Measurements from ENCODE around the gene TUBB2A. TPM values are rescaled to one million over a fixed set of nuclear protein-coding genes. Genes with fewer than 3 reads are reported as not detected.

TUBB2A gene
- total RNA-seq, 1 donor from 2014 or later = 769 TPM

DNA sequence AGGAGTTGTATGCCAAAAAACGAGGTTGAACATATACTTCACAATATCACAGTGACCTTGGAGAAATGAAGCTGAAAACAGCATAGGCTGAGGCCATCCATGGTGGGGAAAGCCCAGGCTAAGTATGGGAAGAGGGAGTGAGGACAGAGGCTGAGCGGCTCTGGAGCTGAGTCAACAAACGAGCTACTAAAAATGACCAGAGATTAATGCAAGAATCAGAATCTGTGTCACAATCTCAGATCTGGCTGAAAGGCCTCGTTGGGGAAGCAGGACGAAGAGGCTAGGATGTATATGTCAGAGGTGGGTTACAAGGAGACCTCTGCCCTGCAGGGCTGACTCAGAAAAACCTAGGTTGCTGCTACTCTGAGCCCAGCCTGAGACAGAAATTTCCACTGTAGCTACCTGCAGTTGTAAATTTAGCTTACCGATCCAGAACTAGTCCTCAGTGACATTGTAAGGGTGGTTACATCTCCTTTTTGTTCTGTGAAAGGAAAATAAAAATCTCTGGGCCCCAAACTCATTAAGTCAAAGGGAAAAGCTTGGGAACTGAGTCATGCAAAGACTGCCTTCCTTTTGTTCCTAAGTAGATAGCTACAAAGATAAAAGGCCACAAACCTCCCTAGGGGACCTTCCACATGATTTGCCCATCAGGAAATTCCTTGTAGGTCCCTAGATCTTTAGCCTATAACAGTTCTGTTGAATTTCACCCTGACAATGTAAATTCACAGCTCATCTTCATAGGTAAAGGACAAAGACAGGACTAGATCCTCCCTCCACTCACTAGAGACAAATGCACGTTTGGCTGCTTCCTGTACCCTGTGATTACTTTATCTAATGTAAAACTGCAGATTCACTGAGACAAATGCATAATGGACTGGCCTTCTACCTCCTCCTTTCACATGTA lies 8.5 kb upstream of the TUBB2A start:
- Mint-ChIP-seq H3K4me3 (ENCODE audit: unreplicated experiment) (peak overlapping the region; percentile 68), H3K27me3 (ENCODE audit: unreplicated experiment) (peaks cover 2% of the 10 kb centered on the region), H3K27ac (ENCODE audit: unreplicated experiment) (peak overlapping the region; percentile 44), H3K36me3 (ENCODE audit: unreplicated experiment) (no peaks in the 10 kb centered on the region), H3K4me1 (ENCODE audit: low read depth, unreplicated experiment) (peaks cover 35% of the 10 kb centered on the region), H3K9me3 (ENCODE audit: unreplicated experiment) (peaks cover 9% of the 10 kb centered on the region)
- TF ChIP-seq, protein P1, sequence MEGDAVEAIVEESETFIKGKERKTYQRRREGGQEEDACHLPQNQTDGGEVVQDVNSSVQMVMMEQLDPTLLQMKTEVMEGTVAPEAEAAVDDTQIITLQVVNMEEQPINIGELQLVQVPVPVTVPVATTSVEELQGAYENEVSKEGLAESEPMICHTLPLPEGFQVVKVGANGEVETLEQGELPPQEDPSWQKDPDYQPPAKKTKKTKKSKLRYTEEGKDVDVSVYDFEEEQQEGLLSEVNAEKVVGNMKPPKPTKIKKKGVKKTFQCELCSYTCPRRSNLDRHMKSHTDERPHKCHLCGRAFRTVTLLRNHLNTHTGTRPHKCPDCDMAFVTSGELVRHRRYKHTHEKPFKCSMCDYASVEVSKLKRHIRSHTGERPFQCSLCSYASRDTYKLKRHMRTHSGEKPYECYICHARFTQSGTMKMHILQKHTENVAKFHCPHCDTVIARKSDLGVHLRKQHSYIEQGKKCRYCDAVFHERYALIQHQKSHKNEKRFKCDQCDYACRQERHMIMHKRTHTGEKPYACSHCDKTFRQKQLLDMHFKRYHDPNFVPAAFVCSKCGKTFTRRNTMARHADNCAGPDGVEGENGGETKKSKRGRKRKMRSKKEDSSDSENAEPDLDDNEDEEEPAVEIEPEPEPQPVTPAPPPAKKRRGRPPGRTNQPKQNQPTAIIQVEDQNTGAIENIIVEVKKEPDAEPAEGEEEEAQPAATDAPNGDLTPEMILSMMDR (IDR thresholded peaks at IDR 0.05; ENCODE audit: partially characterized antibody, unreplicated experiment) = no peak
- DNase-seq = no peak

DNA sequence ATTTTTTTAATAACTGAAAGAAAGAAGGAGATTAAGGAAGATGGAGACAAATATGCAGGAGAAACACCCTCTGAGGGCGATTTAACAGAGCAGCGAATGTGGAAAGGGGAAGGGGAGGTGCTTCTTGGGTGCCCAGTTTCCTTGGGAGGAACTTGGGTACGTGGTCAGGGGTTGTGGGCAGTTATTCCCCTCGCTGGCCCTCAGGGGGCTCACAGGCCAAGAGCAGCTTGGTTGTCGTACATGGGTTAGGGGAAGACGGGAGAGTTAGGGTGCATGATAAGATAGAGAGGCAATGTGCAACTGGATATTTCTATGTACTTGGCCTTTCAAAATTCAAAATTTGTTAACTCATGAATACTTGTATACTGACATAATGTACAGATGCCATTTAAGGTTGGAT lies 7.0 kb upstream of the TUBB2A start:
- Mint-ChIP-seq H3K9me3 (ENCODE audit: unreplicated experiment) (peaks cover 9% of the 10 kb centered on the region), H3K36me3 (ENCODE audit: unreplicated experiment) (no peaks in the 10 kb centered on the region), H3K4me3 (ENCODE audit: unreplicated experiment) (no peak overlapping the region), H3K27me3 (ENCODE audit: unreplicated experiment) (peaks cover 2% of the 10 kb centered on the region), H3K27ac (ENCODE audit: unreplicated experiment) (no peak overlapping the region), H3K4me1 (ENCODE audit: low read depth, unreplicated experiment) (peaks cover 43% of the 10 kb centered on the region)
- TF ChIP-seq, protein P1 (IDR thresholded peaks at IDR 0.05; ENCODE audit: partially characterized antibody, unreplicated experiment) = no peak
- DNase-seq = no peak

DNA sequence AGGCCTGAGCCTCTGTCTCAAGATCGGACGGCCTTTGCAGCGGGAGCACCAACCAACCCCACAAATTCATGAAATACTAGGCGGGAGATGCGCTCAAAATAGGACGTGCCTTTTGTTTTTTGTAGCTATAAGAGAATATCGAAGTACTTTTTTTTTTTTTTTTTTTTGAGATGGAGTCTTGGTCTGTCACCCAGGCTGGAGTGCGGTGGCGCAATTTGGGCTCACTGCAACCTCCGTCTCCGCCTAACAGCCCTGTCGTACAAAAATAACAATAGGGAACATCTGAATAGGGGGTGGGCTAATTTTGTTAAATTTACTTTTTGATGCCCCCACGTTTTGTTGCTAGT lies 5.9 kb upstream of the TUBB2A start:
- peak overlapping the region; percentile 95 for H3K4me3 Mint-ChIP-seq (ENCODE audit: unreplicated experiment)
- H3K27ac Mint-ChIP-seq (ENCODE audit: unreplicated experiment) = peak overlapping the region; percentile 95
- TF ChIP-seq, protein P1 (IDR thresholded peaks at IDR 0.05; ENCODE audit: partially characterized antibody, unreplicated experiment) = no peak
- H3K36me3 Mint-ChIP-seq (ENCODE audit: unreplicated experiment) = no peaks in the 10 kb centered on the region
- H3K9me3 Mint-ChIP-seq (ENCODE audit: unreplicated experiment) = peaks cover 11% of the 10 kb centered on the region
- DNase-seq = no peak
- peaks cover 3% of the 10 kb centered on the region for H3K27me3 Mint-ChIP-seq (ENCODE audit: unreplicated experiment)
- H3K4me1 Mint-ChIP-seq (ENCODE audit: low read depth, unreplicated experiment) = peaks cover 44% of the 10 kb centered on the region

DNA sequence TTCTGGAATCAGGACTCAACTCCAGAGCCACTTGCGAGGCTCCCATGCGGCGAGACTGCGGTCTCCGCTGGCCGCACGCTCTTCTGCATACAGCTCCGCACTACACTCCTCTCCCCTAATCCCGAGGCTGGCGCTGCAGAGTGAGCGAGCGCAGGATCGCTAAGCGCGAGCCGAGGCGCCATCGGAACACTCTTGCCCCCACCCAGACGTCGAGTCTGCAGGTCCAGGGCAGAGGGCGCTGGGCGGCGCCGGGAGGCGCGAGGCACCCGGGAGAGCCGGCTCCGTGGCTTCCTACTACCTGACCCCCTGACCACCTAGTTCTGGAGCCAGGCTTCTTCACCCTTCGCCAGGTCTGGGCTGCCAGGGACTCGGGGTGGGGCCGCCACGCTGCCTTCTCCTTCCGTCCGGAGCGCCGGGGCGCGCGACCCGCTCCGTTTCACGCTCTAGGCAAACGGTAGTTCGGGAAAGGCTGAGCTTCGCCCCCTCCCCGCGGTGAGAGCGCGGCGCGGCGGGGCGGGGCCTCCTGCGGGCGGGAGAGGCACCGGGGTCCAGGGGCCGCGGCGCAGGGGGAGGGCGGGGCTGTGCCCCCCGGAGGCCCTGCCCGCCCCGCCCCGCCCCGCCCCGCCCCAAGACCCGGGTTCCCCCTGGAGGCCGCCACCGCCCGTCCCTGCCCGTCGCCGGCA lies 5.4 kb upstream of the TUBB2A start:
- Mint-ChIP-seq H3K4me1 (ENCODE audit: low read depth, unreplicated experiment) (peaks cover 44% of the 10 kb centered on the region), H3K9me3 (ENCODE audit: unreplicated experiment) (peaks cover 11% of the 10 kb centered on the region), H3K27ac (ENCODE audit: unreplicated experiment) (peak overlapping the region; percentile 95), H3K36me3 (ENCODE audit: unreplicated experiment) (no peaks in the 10 kb centered on the region), H3K4me3 (ENCODE audit: unreplicated experiment) (peak overlapping the region; percentile 95), H3K27me3 (ENCODE audit: unreplicated experiment) (peaks cover 4% of the 10 kb centered on the region)
- peak; percentile 83 for DNase-seq
- TF ChIP-seq, protein P1 (IDR thresholded peaks at IDR 0.05; ENCODE audit: partially characterized antibody, unreplicated experiment) = no peak

DNA sequence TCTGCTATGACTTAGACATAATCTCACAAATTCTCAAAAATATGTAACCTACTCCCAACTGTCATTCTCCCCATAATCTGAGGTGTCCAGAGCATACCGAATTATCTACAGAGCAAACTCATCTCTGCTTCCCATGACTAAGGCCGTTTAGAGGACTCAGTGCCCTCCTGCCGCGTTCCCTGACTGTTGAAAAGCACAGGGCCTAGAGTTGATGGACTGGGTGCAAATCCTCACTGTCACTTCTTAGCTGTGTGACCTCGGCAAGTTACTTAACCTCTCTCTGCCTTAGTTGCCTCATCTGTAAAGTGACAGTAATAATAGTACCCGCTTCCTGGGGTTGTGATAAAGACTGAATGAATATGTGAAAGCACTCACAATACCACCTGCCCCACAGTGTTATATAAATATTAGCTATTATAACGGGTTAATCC lies 4.7 kb upstream of the TUBB2A start:
- peaks cover 39% of the 10 kb centered on the region for H3K4me1 Mint-ChIP-seq (ENCODE audit: low read depth, unreplicated experiment)
- H3K9me3 Mint-ChIP-seq (ENCODE audit: unreplicated experiment) = peaks cover 10% of the 10 kb centered on the region
- H3K27me3 Mint-ChIP-seq (ENCODE audit: unreplicated experiment) = peaks cover 3% of the 10 kb centered on the region
- H3K36me3 Mint-ChIP-seq (ENCODE audit: unreplicated experiment) = no peaks in the 10 kb centered on the region
- H3K27ac Mint-ChIP-seq (ENCODE audit: unreplicated experiment) = peak overlapping the region; percentile 19
- H3K4me3 Mint-ChIP-seq (ENCODE audit: unreplicated experiment) = peak overlapping the region; percentile 79
- TF ChIP-seq, protein P1 (IDR thresholded peaks at IDR 0.05; ENCODE audit: partially characterized antibody, unreplicated experiment) = no peak
- DNase-seq = no peak

Data from glutamatergic neuron (in vitro differentiated cells).